CD4-positive, alpha-beta T cell treated with Interleukin-1 beta for 1 hour (primary cell): ENCODE results near the gene IL18R1.

Source experiments
- DNase-seq, 2 donors: peaks; one replicate each; pipeline ENCODE4 v3.0.0-alpha.2; 2020 to 2022

The IL18R1 gene

DNA sequence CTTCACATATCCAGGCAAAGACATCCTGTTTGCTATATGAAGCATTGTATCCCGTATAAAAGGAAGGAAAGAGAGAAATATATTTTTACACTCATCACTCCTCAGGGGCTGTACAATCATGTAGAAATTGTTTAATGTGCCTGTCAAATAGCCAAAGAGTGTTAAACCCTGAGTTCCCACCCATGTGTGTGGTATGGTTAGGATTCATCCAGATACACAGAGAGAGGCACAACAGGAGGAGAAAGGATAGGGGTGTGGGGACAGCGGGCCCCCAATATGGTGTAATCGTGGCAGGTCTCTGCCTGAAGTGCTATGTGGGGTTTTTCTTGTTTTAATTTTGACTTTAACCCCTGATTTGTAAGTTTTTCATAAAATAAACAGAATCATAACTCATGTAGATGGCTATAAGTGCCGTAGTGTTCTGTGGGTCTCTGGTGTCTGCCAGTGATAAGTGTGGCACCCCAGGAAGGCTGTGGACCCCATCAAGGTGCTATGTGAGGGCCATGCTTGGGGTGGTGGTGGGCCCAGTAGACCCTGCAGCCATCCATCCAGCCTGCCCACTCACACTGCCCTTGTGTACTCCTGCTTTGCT is 10.2 kb upstream of the IL18R1 start:
- DNase-seq, result no peak

DNA sequence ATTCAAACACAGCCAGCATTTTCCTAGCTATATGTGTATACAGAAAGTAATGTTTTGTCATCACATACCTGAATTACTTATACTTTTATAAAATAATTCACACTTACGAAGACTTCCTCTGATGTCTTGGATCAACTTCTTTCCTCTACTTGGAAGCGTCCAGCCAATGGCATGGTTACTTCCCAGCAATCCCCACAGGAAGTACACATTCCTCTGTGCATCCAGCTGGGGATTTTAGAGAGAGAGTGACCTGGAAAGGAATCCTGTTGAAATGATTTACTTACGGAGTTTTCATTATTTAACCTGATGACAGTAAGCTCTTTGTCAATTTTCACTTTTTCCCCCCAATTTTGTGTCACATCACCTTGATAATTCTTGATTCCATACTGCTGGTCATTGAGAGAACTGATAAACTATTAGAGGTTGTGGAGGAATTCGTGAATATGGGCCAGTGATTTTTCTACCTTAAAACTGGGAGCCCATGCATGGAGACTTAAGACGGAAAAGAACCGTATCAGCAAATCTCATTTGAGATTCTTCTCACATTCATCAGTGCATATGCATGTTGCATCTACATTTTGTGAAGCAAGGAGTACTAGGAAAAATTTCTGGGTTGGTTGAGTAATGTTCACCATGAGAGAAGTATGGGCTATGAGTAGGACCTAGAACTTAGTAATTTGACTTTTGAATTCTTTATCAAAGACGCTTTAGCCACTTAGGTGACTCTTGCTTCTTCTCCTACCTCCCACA is 9.0 kb upstream of the IL18R1 start:
- no peak for DNase-seq

DNA sequence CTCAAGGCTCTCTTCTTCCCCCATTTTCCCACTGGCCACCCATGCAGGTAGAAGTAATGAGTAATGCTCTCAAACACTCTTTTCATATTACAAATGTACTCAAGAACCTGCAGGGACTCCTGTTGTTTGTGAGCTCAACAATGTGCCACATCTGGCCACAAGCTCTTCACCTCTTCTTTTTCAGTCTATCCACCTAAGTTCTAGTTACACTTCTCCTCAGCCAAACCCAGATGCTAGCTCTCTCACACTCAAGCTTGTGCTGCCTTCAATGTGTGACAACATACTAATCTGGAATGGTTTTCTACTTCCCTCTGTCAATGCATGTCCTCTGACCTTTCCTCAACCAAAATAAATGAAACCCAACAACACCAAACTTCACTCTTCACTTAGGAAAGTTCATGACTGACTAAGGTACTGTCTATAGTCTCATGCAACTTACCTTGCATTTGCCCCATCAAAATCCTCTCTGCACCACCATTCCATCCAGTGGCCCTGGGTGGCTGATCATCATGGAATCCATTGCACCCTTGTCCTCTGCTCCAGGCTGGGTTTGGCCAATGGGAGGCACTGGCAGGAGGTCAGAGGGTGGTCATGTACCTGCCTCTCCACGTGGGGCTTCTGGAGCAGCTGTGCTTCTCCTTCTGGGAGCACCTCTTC is 5.3 kb upstream of the IL18R1 start:
- no peak for DNase-seq

DNA sequence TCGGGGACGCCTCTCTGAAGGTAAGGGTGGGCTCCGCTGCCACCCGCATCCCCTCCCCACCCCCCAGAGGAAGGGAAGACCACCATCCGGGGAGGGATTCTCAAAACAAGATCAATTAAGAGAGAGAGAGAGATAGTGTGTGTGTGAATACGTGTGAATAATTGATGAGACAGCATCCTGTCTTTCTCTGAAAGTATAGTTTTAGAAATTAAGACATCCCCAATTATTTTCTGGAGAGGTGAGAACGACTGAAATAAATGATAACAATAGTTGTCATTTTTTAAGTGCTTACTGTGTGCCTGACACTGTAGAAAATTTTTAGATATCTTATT is 751 bp downstream of the IL18R1 start:
- DNase-seq, result no peak

DNA sequence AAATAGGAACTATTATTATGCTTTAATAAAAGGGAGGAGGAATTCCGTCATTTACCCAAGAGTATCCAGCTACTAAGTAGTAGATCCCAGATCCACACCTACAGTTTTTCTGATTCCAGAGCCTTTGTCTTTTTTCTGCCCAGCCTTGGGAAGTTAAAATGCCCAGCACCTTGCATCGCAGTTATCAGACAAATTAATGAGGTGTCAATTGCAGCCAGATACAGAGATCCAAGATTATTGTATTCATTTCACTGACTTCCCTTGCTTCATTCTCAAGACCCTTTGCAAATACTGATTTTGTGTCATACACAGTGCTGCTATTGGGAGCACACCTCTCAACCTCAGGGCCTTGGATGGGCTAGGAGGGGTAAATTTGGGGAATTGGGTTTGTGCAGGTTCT is 1.1 kb downstream of the IL18R1 start:
- no peak for DNase-seq

DNA sequence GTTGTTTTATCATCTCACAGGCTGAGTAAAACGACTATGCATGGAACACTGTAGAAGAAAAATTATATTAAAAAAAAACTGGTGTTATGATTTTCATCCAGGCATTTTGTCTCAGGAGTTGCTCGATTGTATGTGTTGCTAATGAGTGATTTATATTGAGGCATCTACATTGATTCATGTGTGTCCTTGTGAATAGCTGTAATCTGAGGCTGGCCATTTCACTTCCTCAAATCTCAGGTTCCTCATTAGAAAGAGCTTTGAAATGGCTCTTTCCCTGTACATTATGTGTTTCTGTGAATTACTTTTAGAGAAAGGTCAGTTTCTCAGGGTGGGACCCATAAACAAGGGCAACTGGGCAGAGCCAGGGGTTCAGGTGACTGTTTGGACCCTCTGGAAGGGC is 2.3 kb downstream of the IL18R1 start:
- no peak for DNase-seq

DNA sequence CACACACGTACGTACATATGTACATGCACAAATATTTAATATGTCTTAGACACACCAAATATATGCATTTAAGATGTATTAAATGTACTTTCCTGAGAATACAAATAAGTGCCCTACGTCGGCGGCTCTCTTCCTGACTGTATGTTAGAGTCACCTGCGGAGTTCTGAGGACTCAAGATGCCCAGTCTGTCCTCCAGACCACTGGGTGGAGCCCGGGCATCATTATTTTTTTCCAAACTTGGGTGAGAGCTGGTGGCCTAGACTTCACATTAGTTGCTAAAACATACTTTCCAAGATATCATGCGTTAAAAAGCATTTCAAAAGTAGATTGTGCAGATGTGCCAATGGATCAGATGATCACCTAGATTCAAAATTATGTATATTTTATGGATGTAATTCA is 2.9 kb downstream of the IL18R1 start:
- DNase-seq, result peak in 1 of 2 donors; percentile 30

DNA sequence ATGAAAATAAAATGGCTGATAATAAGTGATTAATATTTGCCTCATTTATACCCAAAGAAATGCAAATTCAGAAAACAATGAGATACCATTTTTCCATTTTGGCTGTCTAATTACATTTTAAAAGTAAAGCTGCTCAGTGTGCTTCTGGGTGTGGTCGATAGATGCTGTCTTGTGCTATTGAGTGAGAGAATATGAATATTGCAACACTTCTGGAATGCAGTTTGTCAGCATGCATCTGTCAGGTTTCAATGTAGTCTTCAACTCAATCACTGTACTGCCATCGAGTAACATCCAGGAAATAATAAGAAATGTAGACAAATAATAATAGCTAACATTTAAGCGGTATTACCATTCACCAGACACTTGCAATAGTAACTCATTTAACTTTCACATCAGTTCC is 3.9 kb downstream of the IL18R1 start:
- no peak for DNase-seq

DNA sequence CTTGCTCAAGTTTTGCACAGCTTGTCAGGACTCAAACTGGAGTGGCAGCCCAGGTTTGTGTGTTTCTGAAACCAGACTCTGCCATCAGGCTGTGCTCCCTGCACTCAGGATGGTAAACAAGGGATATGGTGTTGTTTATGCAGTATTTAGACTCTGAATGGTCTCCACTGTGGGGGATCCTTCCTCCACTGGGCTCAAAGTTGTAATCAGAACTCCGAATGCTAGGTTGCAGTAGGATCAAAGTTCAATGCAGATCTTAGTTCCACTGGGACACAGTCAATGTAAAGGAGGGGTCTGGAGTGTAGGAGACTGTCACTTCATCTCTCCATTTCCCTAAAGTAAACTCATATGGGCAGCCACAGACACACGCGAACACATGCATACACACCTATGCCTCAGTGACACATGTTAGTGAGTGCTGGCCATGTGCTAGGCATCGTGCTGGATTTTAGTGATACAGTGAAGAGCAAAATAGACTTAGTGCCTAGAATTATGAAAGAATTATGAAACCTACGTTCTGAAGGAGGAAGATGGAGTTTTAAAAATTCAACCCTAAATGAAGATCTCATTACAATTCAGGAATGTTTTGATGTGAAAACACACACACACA is 6.1 kb downstream of the IL18R1 start:
- no peak for DNase-seq

DNA sequence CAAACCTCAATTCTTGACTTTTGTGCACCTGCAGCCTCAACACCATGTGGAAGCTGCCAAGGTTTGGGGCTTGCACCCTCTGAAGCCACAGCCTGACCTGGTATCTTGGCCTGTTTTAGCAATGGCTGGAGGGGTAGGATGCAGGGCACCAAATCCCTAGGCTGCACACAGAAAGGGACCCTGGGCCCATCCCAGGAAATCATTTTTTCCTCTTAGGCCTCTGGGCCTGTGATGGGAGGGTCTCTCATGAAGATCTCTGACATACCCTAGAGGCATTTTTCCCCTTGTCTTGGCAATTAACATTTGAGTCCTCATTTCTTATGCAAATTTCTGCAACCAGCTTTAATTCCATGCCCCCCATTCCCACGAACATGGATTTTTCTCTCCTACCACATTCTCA is 10.2 kb downstream of the IL18R1 start:
- DNase-seq, result no peak

DNA sequence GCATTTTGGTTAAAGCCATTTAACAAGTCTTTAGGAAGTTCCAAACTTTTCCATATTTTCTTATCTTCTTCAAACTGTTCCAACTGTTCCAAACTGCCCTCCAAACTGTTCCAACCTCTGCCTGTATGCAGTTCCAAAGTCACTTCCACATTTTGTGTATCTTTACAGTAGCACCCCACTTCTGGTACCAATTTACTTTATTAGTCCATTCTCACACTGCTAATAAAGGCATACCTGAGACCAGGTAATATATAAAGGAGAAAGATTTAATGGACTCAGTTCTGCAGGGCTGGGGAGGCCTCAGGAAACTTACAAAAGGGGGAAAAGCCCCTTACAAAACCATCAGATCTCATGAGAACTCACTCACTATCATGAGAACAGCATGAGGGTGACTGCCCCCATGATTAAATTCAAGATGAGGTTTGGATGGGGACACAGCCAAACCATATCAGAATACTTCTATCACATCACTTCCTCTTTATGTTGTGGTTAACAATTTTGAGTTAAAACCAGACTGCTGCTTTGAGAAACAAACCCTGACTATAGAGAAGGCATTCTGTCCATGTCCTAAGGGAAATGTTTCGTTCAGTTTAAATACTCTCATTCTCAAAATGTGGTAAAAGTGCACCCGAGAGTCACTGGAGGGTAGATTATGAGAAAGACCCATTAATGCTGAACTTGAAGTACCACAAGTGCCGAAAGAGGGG is 11.0 kb downstream of the IL18R1 start:
- peak in 1 of 2 donors; percentile 26 for DNase-seq

DNA sequence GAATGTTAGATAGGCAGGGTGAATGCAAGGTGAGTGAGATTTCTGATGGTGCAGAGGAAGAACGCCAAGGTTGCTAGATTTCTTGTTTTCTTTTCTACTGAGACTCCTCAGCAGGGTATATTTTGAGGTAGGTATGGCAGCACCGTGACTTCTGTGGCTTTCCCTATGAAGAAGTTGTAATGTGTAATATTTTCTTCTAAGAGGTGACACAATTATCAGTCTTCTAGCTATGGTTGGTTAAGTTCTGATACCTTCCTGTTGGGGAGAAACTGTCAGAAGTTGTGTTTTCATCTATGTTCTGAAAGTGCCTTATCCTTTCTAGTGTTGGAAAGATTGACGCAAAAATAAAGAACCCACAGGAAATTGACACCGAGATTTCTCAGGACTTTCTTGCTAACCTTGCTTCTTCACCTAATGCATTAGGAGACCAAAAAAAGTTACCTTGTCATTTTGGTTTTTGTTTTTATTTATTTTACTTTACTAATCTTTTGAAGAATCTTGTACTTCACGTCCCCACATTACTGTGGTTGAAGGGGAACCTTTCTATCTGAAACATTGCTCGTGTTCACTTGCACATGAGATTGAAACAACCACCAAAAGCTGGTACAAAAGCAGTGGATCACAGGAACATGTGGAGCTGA is 11.9 kb downstream of the IL18R1 start:
- peak in 1 of 2 donors; percentile 39 for DNase-seq

DNA sequence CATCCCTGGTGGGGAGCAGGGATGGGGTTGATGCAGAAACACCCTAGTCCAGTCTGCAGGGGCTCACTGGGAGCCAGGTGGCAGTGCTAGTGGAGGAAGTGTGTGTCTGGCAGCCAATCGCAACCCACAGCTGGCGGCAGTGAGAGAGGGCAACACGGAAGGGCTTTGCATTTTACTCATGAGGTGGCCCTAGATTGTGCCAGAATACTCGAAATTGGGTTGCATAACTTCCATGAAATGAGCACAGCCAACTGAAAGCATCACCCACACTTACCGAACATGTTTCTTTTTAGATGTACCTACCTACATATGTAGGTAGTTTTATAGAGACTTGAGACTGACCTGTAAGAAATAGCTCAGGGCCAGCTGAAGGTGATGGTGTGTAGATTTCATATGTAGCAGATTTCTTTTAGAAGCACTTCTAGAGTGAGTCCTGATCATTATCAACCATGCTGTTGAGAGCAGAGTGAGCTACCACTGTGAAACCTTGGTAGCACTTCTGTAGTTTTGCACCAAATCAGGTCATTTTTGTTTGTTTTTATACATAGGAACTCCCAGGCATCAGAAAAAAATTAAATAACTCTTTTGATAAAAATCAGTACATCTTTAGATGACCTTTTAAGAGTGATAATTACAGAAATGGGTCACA is 13.0 kb downstream of the IL18R1 start:
- peak; percentile 12 to 13 for DNase-seq

DNA sequence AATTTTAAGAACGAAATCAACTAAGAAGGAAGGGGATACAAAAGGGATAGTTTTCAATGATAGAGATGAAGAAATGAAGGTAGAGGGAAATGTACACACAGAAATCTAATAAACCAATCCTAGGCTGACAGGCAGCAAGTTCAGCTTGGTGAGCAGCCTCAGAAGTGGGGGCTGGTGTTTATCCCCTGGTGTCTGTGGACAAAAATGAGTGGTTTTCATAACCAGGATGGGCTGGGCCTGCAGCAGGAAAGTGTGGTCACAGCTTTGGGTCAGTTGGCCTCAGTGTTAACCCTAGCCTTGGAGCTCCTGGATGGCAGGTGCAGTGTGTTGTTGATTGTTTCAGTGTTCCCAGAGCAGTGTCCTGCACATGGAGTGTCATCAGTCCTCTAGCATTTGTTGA is 14.3 kb downstream of the IL18R1 start:
- DNase-seq, result no peak

DNA sequence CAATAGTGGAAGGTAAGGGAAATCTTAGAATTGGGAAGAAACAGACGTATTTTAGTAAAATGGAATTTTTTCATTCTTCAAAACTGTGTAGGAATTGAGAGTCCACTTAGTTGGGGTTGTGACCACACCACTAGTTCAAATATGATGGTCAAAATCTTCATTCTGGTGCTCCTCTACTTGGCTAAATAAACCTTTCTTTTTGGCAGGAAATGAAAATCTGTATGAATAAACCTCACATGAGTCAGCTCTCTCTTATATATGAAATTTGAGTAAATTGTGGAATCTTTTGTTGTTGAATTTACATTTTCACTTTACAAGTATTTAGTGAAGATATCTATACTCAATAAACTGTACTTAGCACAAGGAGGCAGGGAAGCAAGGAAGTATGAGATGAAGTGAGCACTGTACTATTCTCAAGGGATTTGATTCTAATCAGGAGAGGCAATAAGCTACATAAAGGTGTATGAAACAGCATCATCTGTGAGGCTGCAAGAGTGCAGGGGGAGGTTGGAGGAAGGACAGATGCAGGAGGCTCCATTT is 20.5 kb downstream of the IL18R1 start:
- DNase-seq, result no peak

DNA sequence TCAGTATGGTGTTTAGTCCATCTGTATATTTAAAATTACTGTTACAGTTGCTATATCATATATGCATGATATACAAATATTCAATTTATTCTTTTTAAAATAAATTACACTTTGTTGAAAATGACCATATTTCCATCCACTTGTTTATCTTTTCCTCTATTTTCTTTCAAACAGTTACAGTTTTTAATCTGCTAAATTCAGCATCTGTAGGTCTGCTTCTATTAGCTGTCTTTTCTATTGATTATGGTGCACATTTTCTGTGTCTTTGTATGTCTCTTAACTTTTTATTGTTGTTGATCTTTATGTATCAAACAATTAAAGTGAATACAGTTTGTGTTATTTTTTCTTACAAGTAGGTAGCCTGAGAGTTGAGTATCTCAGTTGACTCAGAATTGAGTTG is 28.1 kb downstream of the IL18R1 start:
- no peak for DNase-seq

DNA sequence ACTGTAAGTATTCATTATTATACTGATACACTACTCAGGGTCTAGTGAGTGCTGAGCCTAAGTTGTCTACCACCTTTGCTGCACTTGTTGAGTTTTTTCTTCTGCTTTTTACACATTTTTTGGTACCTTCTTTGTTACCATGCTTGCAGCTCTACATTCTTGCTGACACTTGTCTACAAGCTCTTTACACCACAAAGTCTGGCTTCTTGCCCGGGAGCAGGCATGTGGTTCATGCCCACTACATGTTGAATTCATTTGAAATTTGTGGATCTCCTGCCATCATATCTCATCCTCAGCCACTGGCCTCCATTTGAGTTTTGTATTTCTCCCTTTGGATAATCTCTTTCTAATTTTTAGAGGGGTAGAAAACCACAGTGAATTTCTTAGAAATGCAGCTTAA is 29.9 kb downstream of the IL18R1 start:
- no peak for DNase-seq

DNA sequence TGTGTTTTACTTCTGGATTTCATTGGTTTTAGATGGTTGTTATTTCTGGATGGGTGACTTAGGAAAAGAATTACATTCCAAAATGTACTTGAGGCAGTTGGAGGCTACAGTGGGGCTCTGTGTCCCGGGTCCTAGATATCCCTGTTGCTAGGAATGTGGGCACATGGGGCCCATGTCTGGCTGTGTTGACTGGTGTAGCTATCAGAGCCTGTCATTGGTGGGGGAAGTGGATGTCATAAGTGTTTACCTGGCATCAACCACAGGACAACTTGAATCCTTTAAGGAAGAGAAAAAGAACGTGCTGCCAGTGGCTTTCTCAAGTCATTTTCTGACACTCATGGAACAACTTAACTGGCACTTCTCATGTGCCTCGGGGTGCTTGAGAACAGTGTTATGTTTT is 30.4 kb downstream of the IL18R1 start:
- no peak for DNase-seq

DNA sequence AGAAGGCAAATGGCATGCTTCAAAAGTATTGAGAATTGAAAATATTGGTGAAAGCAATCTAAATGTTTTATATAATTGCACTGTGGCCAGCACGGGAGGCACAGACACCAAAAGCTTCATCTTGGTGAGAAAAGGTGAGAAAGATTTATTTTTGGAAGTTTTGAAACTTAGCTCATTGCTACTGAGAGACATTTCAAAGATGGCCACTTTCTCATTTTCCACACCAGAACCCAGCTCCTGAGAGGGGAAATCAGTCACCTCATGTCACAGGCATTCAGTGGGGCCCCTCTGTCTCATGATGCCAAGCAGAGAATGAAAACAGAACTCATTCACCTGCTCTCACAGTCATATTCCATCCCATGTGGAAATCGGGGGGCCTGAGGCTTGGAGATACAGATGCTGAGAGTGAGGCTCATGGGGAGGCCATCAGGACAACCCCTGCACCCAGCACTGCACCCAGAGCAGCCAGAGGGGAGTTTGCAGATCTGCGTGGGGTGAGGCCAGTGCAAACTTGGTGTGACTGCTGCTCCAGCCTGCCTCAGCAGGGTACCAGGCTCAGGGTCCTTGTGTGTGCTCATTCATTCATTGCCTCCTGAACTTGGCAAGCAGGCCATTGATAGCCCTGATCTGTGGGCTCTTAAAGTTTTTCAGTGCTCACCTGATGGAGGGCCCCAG is 31.4 kb downstream of the IL18R1 start:
- no peak for DNase-seq

DNA sequence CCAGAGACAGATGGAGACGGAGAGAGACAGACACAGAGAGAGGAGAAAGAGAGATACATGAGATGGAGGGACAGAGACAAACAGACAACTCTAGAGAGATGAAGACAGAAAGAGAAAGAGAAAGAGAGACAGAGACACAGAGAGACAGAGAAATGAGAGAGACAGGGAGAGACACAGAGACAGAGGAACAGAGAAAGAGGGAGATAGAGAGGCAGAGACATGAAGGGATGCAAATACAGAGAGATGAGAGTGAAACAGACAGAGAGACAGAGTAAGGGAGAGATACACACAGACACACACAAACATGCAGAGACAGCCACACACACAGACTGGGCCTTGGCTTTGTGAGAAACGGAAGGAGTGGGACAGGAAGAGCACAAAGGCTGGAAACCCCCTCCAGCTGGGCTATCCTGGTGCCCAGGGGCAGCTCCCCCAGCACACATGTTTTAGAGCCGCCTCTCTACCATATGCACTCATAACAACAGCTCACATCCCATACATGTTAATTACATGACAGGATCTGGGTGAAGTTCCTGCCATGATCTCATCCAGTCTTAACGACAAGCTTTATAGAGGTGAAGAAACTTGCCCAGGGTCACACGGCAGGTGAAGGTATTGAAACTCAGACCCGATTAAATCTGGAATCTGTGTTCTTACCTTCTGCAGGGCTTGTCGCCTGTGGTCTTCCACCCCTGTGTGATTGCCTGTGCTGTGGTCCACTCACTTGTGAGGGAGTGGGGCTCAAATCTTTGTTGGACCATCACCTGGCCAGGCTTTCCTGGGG is 32.4 kb downstream of the IL18R1 start:
- no peak for DNase-seq

DNA sequence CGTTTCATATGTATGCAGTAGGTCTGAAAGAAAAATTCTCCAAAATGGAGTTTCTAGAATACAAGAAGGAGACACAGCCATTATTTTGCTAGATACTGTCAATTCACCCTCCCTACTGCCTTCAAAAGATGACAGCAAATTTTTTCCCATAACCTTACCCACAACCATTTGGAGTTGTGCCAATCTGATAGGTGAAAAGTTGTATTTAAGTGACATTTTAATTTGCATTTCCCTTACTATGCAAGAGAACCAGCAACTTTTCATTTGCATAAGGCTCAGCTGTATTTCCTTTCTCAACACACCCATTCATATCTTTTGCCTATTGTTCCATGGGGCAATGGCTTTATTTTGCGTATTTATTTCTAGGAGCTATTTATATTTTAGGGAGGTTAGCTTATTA is 36.0 kb downstream of the IL18R1 start:
- DNase-seq, result peak in 1 of 2 donors; percentile 51
